ENCODE measurements around the gene RTN4RL1.

RTN4RL1 gene

GRCh38 chr17:2025220-2025621, at the start of gene RTN4RL1:
Gene RTN4RL1, minus strand, starts transcription at chr17:2025334. Its CDS starts 469 bp downstream, at chr17:2024865.
- DNase-seq = peak; percentile 65 to 69

- DNase-seq = no peak
Observed at GRCh38 chr17:2074919-2075318, 49.8 kb upstream of the RTN4RL1 start.

GRCh38 chr17:2071455-2072281, 46.5 kb upstream of the RTN4RL1 start:
- DNase-seq = no peak

GRCh38 chr17:2071024-2071385, 45.9 kb upstream of the RTN4RL1 start:
- DNase-seq = no peak

GRCh38 chr17:2070241-2071023, 45.3 kb upstream of the RTN4RL1 start:
- DNase-seq = peak; percentile 75 to 86

GRCh38 chr17:2068519-2069051, 43.5 kb upstream of the RTN4RL1 start:
- DNase-seq = peak in 1 of 2 experiments; percentile 53

GRCh38 chr17:2068031-2068518, 42.9 kb upstream of the RTN4RL1 start:
- DNase-seq = no peak

- DNase-seq = no peak
Observed at GRCh38 chr17:2067608-2068024, 42.5 kb upstream of the RTN4RL1 start.

- no peak for DNase-seq
Observed at GRCh38 chr17:2067048-2067561, 42.0 kb upstream of the RTN4RL1 start.

- DNase-seq = no peak
Observed at GRCh38 chr17:2065949-2066400, 40.8 kb upstream of the RTN4RL1 start.

GRCh38 chr17:2064980-2065785, 40.0 kb upstream of the RTN4RL1 start:
- DNase-seq = peak; percentile 75 to 82

GRCh38 chr17:2064520-2064971, 39.4 kb upstream of the RTN4RL1 start:
- DNase-seq = no peak

GRCh38 chr17:2064147-2064489, 39.0 kb upstream of the RTN4RL1 start:
- DNase-seq = no peak

- no peak for DNase-seq
Observed at GRCh38 chr17:2063261-2064146, 38.4 kb upstream of the RTN4RL1 start.

GRCh38 chr17:2062571-2063183, 37.5 kb upstream of the RTN4RL1 start:
- no peak for DNase-seq

GRCh38 chr17:2061441-2061958, 36.4 kb upstream of the RTN4RL1 start:
- no peak for DNase-seq

- DNase-seq = no peak
Observed at GRCh38 chr17:2060681-2061440, 35.7 kb upstream of the RTN4RL1 start.

GRCh38 chr17:2060385-2060658, 35.2 kb upstream of the RTN4RL1 start:
- DNase-seq = no peak

- DNase-seq = no peak
Observed at GRCh38 chr17:2059547-2060384, 34.6 kb upstream of the RTN4RL1 start.
